Stimulated activated naive B cell treated with anti-CD40 and anti-IgM and Interleukin-4, amounts not matched to agents 10 μg/mL and 1 μg/mL and 100 μg/mL, for 72 hours (primary cell): Measurements from ENCODE around the gene INHBA.

ENCODE experiments used
- ATAC-seq, 2 donors: fragments of 150-1000 bp; cut with Tn5 transposase; replicated peaks; 2 replicates each; pipeline ENCODE4 v1.10.0; 2021; ENCODE audit warnings: moderate library complexity in 1 of 2
- DNase-seq: peaks from one replicate; pipeline ENCODE4 v3.0.0; 2021
- H3K27ac Mint-ChIP-seq: one replicate; pipeline ENCODE4 v1.8.0; 2022; ENCODE audit warnings: mild to moderate bottlenecking, mixed read lengths
- H3K27me3 Mint-ChIP-seq, 2 donors: one replicate each; pipeline ENCODE4 v1.8.0; 2022; ENCODE audit warnings: mixed read lengths in 2 of 2
- H3K36me3 Mint-ChIP-seq, 2 donors: one replicate each; pipeline ENCODE4 v1.8.0; 2022; ENCODE audit warnings: mixed read lengths in 2 of 2, mild to moderate bottlenecking in 1 of 2
- H3K4me1 Mint-ChIP-seq, 2 donors: one replicate each; pipeline ENCODE4 v1.8.0; 2022; ENCODE audit warnings: mixed read lengths in 2 of 2, mild to moderate bottlenecking in 1 of 2
- H3K4me3 Mint-ChIP-seq, 2 donors: one replicate each; pipeline ENCODE4 v1.8.0; 2022; ENCODE audit warnings: mild to moderate bottlenecking in 2 of 2, mixed read lengths in 2 of 2, moderate library complexity in 1 of 2
- H3K9me3 Mint-ChIP-seq, 2 donors: one replicate each; pipeline ENCODE4 v1.8.0; 2022; ENCODE audit warnings: mixed read lengths in 2 of 2, mild to moderate bottlenecking in 1 of 2

The INHBA gene

DNA sequence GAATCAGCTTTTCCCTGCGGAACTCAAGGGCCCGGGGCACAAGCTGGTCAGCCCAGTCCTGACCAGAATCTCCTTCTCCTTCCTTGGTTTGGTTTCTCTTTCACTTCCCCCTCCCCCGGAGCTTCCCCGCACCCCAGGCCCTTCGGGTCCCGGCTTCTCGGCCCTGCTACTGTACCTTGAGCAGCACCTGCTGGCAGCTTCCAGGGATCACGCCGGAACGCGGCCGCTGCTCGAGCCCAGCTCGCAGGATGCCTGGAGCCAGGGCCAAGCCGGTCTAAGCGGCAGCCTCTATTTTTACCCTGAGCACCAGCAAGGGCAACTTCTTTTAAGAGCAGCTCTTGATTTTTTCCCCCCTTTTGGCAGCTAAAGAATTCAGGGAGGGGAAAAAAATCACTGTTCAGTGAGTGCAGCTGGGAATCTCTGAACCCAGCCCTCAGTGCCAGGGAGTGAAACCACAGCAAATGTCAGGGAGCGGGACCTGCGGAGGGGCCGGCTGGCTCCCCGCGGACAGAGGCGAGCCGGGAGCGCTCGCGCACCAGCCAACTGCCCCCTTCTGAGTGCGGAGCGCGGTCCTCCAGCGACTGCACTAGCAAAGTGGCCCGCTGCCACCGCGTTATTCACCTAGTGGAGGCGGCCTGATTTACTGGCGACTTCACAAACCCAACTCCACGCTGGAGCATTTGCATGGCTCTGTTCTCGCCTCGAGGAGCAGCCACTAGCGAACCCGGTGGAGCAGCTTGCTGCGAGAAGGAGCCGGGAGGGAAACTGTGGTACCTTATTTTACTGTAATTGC is 2.4 kb upstream of the INHBA start:
- H3K27ac Mint-ChIP-seq, result peak overlapping the region; percentile 76
- no peaks in the 10 kb centered on the region for H3K36me3 Mint-ChIP-seq
- peaks cover 17 to 34% of the 10 kb centered on the region in 2 donors for H3K27me3 Mint-ChIP-seq
- no peaks in the 10 kb centered on the region for H3K9me3 Mint-ChIP-seq
- ATAC-seq (peak; percentile 94 to 95), DNase-seq (peak; percentile 75)
- peak overlapping the region; percentile 83 to 91 for H3K4me3 Mint-ChIP-seq
- peaks cover 13 to 43% of the 10 kb centered on the region in 2 donors for H3K4me1 Mint-ChIP-seq

GRCh38 chr7:41701068-41701941 is 1.6 kb downstream of the INHBA start:
- DNase-seq (no peak), ATAC-seq (no peak)
- H3K36me3 Mint-ChIP-seq, result no peaks in the 10 kb centered on the region
- peaks cover 23 to 50% of the 10 kb centered on the region in 2 donors for H3K4me1 Mint-ChIP-seq
- no peak overlapping the region for H3K27ac Mint-ChIP-seq
- peaks cover 34 to 40% of the 10 kb centered on the region in 2 donors for H3K27me3 Mint-ChIP-seq
- H3K9me3 Mint-ChIP-seq, result no peaks in the 10 kb centered on the region
- H3K4me3 Mint-ChIP-seq, result no peak overlapping the region

DNA sequence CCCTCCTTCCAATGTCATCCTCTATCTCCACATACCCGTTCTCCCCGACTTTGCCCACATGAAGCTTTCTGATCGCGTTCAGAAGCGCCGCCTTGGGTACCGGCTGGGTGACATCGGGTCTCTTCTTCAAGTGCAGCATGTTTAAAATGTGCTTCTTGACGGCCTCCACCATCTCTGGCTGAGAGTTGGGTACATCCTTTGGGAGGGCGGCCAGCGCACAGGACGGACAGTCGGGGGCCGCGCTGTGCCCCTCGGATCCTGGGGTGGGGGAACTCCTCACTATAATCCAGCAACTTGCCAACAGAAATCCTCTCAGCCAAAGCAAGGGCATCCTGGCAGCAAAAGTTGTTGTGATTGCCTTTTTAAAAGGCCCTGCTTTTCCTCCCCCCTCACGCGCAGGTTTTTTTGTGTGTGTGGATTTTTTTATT is 2.8 kb downstream of the INHBA start:
- peak overlapping the region; percentile 75 for H3K4me3 Mint-ChIP-seq
- peak in 1 of 2 donors; percentile 7 for ATAC-seq
- H3K27ac Mint-ChIP-seq, result peak overlapping the region; percentile 5

DNA sequence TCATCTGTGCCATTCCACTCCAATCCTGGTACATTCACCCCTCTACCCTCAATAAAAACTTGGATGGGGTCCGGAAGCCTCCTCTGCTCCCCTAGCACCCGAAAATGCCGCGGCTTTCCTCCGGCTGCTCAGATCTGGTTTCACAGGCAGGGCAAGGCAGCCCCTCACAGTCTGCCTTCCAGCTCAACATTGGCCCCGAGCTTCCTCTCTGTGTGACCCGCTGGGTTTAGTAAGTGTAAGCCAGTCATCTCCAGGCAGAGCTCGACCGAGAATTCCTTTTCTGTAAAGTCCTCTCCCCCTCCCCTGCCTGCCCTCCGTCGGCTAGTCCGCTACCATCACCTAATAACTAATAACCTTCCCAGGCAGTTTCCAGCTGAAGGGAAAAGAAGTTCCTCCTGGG is 3.4 kb downstream of the INHBA start:
- peak in 1 of 2 donors; percentile 28 for ATAC-seq
- Mint-ChIP-seq H3K27me3 (peaks cover 44 to 52% of the 10 kb centered on the region in 2 donors), H3K4me1 (peaks cover 15 to 36% of the 10 kb centered on the region in 2 donors), H3K36me3 (no peaks in the 10 kb centered on the region), H3K9me3 (no peaks in the 10 kb centered on the region), H3K27ac (no peak overlapping the region), H3K4me3 (peak overlapping the region; percentile 56 to 75)
- no peak for DNase-seq

More for the DNA sequence above, 2.8 kb downstream of the INHBA start:
- no peaks in the 10 kb centered on the region for H3K36me3 Mint-ChIP-seq
- no peaks in the 10 kb centered on the region for H3K9me3 Mint-ChIP-seq
- DNase-seq, result no peak
- peaks cover 41 to 48% of the 10 kb centered on the region in 2 donors for H3K27me3 Mint-ChIP-seq
- H3K4me1 Mint-ChIP-seq, result peaks cover 16 to 41% of the 10 kb centered on the region in 2 donors

DNA sequence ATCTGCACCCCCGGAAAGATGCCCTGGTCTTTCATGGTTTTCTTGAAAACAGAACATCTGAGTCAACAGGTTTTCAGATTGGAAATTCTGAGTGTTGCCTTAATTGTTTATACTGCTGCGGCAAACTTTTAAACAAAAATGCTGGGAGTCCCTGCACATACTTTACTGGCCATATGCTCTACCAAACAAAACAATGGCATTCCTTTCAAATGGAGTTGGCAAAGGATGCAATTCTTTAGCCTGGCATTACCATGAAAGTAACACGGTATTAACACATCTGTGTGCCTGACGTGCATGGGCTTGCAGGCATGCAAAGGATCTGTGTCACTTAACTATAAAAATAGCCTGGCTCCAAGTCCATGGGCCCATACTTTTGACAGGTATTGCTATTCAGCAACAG is 4.2 kb downstream of the INHBA start:
- no peaks in the 10 kb centered on the region for H3K36me3 Mint-ChIP-seq
- no peak for ATAC-seq
- H3K4me1 Mint-ChIP-seq, result peaks cover 11 to 28% of the 10 kb centered on the region in 2 donors
- no peak overlapping the region for H3K4me3 Mint-ChIP-seq
- no peaks in the 10 kb centered on the region for H3K9me3 Mint-ChIP-seq
- H3K27me3 Mint-ChIP-seq, result peaks cover 45 to 58% of the 10 kb centered on the region in 2 donors
- DNase-seq, result no peak
- no peak overlapping the region for H3K27ac Mint-ChIP-seq

GRCh38 chr7:41698114-41698513 is 4.8 kb downstream of the INHBA start:
- H3K4me3 Mint-ChIP-seq, result no peak overlapping the region
- ATAC-seq, result no peak
- H3K27me3 Mint-ChIP-seq, result peaks cover 45 to 61% of the 10 kb centered on the region in 2 donors
- no peak overlapping the region for H3K27ac Mint-ChIP-seq
- DNase-seq, result no peak
- H3K4me1 Mint-ChIP-seq, result peaks cover 11 to 24% of the 10 kb centered on the region in 2 donors
- no peaks in the 10 kb centered on the region for H3K36me3 Mint-ChIP-seq
- no peaks in the 10 kb centered on the region for H3K9me3 Mint-ChIP-seq

- DNase-seq (no peak), ATAC-seq (peak; percentile 58 to 61)
- H3K27me3 Mint-ChIP-seq, result peaks cover 41 to 55% of the 10 kb centered on the region in 2 donors
- no peak overlapping the region for H3K27ac Mint-ChIP-seq
- H3K4me1 Mint-ChIP-seq, result peaks cover 13 to 24% of the 10 kb centered on the region in 2 donors
- no peaks in the 10 kb centered on the region for H3K36me3 Mint-ChIP-seq
- H3K9me3 Mint-ChIP-seq, result no peaks in the 10 kb centered on the region
- H3K4me3 Mint-ChIP-seq, result no peak overlapping the region
Observed at GRCh38 chr7:41696323-41696916, 6.5 kb downstream of the INHBA start.

GRCh38 chr7:41695661-41696322 is 7.1 kb downstream of the INHBA start:
- peaks cover 37 to 49% of the 10 kb centered on the region in 2 donors for H3K27me3 Mint-ChIP-seq
- DNase-seq, result no peak

GRCh38 chr7:41694495-41694894 is 8.4 kb downstream of the INHBA start:
- Mint-ChIP-seq H3K36me3 (no peaks in the 10 kb centered on the region), H3K9me3 (no peaks in the 10 kb centered on the region), H3K4me3 (no peak overlapping the region), H3K27me3 (peaks cover 24 to 37% of the 10 kb centered on the region in 2 donors), H3K4me1 (peaks cover 10% of the 10 kb centered on the region in 2 donors), H3K27ac (no peak overlapping the region)
- ATAC-seq (no peak), DNase-seq (no peak)

More at GRCh38 chr7:41695661-41696322, 7.1 kb downstream of the INHBA start:
- H3K36me3 Mint-ChIP-seq, result no peaks in the 10 kb centered on the region
- no peak for ATAC-seq
- H3K4me3 Mint-ChIP-seq, result no peak overlapping the region
- no peaks in the 10 kb centered on the region for H3K9me3 Mint-ChIP-seq
- peaks cover 15 to 23% of the 10 kb centered on the region in 2 donors for H3K4me1 Mint-ChIP-seq
- no peak overlapping the region for H3K27ac Mint-ChIP-seq

DNA sequence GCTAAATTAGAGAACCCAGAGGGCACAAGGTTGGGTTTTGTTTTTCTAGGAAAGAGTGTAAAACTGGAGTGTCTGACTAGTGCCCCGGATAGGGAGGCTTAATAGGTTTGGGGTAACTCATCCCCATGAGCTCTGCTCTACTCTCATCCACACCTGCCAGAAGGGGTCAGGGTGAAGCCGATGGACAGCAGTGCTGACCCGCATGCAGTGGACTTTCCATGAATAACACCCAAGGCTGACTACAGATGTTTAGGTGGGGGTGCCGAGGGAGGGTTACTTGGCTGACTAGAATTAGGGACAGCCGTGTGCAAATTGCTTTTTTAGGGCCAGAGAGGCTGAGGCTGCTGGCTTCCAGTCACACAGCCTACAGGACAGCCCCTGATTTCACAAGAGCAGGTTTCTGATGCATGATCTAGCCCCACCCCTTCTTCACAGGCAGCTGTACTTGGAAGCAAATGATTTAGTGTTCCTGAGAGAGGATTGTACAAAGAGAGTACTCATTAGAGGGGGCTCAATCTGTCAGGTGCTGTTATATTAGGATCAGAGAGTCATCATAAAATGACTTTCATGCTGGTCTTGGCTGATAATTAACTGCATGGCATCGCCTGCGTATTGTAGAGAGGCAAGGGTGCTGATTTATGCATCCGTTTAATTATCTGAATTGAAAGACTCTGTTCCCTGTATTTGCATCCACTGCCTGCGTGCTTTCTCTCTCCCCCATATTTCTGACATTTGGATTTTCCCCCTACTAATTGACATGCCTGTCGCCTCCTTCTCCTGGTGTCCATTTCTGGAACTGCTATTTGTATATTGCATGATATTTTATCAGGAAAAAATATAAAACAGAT is 9.5 kb downstream of the INHBA start:
- DNase-seq (no peak), ATAC-seq (no peak)
- H3K4me3 Mint-ChIP-seq, result no peak overlapping the region
- H3K27me3 Mint-ChIP-seq, result peaks cover 21 to 32% of the 10 kb centered on the region in 2 donors
- no peaks in the 10 kb centered on the region for H3K9me3 Mint-ChIP-seq
- no peak overlapping the region for H3K27ac Mint-ChIP-seq
- no peaks in the 10 kb centered on the region for H3K36me3 Mint-ChIP-seq
- peaks cover 6 to 9% of the 10 kb centered on the region in 2 donors for H3K4me1 Mint-ChIP-seq

GRCh38 chr7:41692251-41692650 is 10.6 kb downstream of the INHBA start:
- no peak for ATAC-seq
- Mint-ChIP-seq H3K4me3 (no peak overlapping the region), H3K36me3 (no peaks in the 10 kb centered on the region), H3K27ac (no peak overlapping the region), H3K27me3 (peaks cover 21 to 26% of the 10 kb centered on the region in 2 donors), H3K9me3 (no peaks in the 10 kb centered on the region), H3K4me1 (peaks cover 6 to 9% of the 10 kb centered on the region in 2 donors)
- DNase-seq, result no peak

DNA sequence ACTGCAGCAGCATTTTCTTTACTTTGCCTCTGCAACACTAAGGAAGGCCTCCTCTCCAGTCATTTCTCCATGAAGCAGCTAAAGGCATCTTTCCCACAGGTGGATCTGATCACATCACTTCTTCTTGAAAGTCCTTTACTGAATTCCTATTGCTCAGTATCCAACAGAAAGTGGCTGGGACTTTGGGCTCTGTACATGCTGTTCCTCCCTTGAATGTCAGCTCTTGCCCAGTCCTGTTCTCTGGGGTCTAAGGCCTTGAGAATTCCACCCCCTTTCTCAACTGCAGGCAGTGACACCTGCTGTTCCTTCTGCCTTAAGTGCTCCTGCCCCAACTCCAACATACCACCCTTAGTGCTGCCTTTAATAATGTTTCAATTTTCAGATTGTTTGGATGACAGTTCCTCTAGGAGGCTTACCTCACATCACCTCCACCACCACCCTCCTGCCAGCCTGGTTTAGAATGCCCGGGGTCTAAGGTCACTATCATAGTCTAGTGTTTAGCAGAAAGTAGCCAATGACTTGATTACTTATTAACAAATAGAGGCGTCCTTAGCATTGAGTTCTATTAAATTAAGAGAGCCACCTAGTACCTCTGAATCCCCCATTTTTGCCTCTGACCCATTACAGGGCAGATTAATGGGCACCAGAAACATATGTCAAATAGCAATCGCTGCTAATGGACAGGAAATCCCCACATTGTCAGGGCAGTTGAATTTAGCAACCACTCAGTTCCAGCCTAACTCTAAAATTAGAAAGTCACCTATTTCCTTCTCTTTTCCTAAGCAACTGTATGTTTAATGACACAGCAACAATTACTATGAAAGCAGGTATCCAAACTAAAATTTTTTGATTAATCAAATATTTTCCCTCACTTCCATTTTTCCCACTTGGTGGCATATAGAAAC is 11.4 kb downstream of the INHBA start:
- DNase-seq (no peak), ATAC-seq (no peak)
- peaks cover 4 to 9% of the 10 kb centered on the region in 2 donors for H3K4me1 Mint-ChIP-seq
- H3K27me3 Mint-ChIP-seq, result peaks cover 18 to 23% of the 10 kb centered on the region in 2 donors
- no peak overlapping the region for H3K4me3 Mint-ChIP-seq
- no peak overlapping the region for H3K27ac Mint-ChIP-seq
- no peaks in the 10 kb centered on the region for H3K36me3 Mint-ChIP-seq
- no peaks in the 10 kb centered on the region for H3K9me3 Mint-ChIP-seq
